ENCODE results near the gene SHMT2. TPM values are rescaled to one million over a fixed set of nuclear protein-coding genes. Genes with fewer than 3 reads are reported as not detected.

SHMT2 gene
- total RNA-seq, 1 experiment from 2014 or later: 280 TPM

DNA sequence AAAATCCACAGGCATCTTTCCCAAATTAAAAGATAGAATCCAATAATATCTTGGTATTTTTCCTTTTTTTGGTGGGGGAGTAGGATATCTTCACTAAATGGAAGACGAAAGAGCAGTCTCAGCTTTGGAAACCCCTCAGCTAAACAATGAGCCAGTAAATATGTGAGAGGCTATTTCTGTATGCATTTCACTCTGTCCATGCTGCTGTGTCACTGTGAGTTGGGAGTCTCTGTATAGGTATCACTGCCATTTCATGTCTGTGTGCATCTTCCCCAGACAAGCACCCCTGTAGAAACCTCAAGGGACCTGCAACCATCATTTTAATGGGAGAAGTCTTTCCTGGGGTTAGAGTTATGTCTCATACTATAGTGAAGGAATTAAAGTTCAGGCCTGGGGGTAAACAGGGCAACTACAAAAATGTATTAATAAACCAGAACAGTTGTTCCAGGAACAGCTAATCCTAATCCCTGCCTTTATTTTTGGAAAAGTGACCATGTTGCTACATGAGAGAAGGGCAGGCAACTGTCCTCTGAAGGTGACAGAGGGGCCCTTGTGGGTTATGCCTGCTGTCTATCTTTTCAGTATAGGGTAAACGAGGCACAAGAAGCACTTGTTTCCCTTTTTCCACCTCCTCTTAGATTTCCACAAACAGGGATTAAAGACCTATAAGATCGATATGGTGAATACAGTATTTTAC lies 32.8 kb downstream of the SHMT2 start:
- intact Hi-C loops (cut with micrococcal nuclease): no loop called here
- Histone ChIP-seq H3K4me3 (replicated peaks in 1 of 2; ENCODE audit: low read depth in 1 of 2, low read length in 2 of 2) (no peak overlapping the region), H3K9me3 (ENCODE audit: control insufficient read depth in 1 of 2, insufficient read depth in 1 of 2, low read depth in 1 of 2, low read length in 2 of 2) (no peaks in the 10 kb centered on the region), H4K20me1 (ENCODE audit: insufficient read depth) (no peaks in the 10 kb centered on the region), H3K4me1 (ENCODE audit: control insufficient read depth in 1 of 2, insufficient read depth in 2 of 2, low read length in 2 of 2) (peaks cover 3 to 4% of the 10 kb centered on the region in 2 experiments; a peak in 1 of 4 replicates), H3K27ac (ENCODE audit: low read depth, low read length) (no peak overlapping the region), H3K9me2 (ENCODE audit: insufficient read depth) (no peaks in the 10 kb centered on the region), H3K4me2 (ENCODE audit: low read length) (no peak overlapping the region), H3K27me3 (ENCODE audit: insufficient read depth, low read length) (no peaks in the 10 kb centered on the region), H3K79me2 (ENCODE audit: insufficient read depth, low read length) (no peaks in the 10 kb centered on the region), H2AFZ (ENCODE audit: low read depth, low read length, poor library complexity, severe bottlenecking) (no peak overlapping the region), H3K36me3 (ENCODE audit: control insufficient read depth in 1 of 2, insufficient read depth in 2 of 2, low read length in 2 of 2) (peaks cover 8 to 12% of the 10 kb centered on the region in 2 experiments; a peak in 2 of 4 replicates), H3K9ac (ENCODE audit: low read length) (no peak overlapping the region)
- CTCF ChIA-PET: interaction anchor here (1.1 to 3.1 kb wide), 3 partner anchors 16 to 193 kb away, joined by 4 to 12 read pairs (median 4); partner anchors contain the start of gene INHBE
- ATAC-seq: no peak
- no peak for DNase-seq (ENCODE audit: low read depth, low spot score)
- POLR2A ChIA-PET: no interaction called here
- RAD21 ChIA-PET (ENCODE audit: low non-redundant PET in 1 of 2, low total read pairs in 2 of 2, uncharacterized antibody in 2 of 2, unreplicated experiment in 2 of 2): interaction anchor here in 1 of 2 experiments (1.3 kb wide), 1 partner anchor 191 kb away, joined by 3 read pairs; no protein-coding TSS in a partner anchor
- no TSS peak for BruUV-seq (replicated peaks)
- TF ChIP-seq YY1 (IDR thresholded peaks at IDR 0.05; ENCODE audit: extremely low read depth, insufficient replicate concordance, low read depth, low read length) (no peak), SIN3A (IDR thresholded peaks at IDR 0.05; ENCODE audit: low read depth) (no peak), POLR2A (IDR thresholded peaks at IDR 0.05; ENCODE audit: borderline replicate concordance, extremely low read depth, insufficient read depth, insufficient read length) (no peak), EZH2 (IDR thresholded peaks at IDR 0.05) (no peak), FOSL1 (IDR thresholded peaks at IDR 0.05; ENCODE audit: low read depth) (no peak), EZH2phosphoT487 (IDR thresholded peaks at IDR 0.05; ENCODE audit: borderline replicate concordance) (no peak), CEBPB (IDR thresholded peaks at IDR 0.05; ENCODE audit: low read depth) (no peak), SP1 (IDR thresholded peaks at IDR 0.05; ENCODE audit: low read depth) (no peak), ELF1 (IDR thresholded peaks at IDR 0.05; ENCODE audit: borderline replicate concordance, low read depth) (no peak), ZFX (IDR thresholded peaks at IDR 0.05) (no peak)
- TF ChIP-seq, protein P1, sequence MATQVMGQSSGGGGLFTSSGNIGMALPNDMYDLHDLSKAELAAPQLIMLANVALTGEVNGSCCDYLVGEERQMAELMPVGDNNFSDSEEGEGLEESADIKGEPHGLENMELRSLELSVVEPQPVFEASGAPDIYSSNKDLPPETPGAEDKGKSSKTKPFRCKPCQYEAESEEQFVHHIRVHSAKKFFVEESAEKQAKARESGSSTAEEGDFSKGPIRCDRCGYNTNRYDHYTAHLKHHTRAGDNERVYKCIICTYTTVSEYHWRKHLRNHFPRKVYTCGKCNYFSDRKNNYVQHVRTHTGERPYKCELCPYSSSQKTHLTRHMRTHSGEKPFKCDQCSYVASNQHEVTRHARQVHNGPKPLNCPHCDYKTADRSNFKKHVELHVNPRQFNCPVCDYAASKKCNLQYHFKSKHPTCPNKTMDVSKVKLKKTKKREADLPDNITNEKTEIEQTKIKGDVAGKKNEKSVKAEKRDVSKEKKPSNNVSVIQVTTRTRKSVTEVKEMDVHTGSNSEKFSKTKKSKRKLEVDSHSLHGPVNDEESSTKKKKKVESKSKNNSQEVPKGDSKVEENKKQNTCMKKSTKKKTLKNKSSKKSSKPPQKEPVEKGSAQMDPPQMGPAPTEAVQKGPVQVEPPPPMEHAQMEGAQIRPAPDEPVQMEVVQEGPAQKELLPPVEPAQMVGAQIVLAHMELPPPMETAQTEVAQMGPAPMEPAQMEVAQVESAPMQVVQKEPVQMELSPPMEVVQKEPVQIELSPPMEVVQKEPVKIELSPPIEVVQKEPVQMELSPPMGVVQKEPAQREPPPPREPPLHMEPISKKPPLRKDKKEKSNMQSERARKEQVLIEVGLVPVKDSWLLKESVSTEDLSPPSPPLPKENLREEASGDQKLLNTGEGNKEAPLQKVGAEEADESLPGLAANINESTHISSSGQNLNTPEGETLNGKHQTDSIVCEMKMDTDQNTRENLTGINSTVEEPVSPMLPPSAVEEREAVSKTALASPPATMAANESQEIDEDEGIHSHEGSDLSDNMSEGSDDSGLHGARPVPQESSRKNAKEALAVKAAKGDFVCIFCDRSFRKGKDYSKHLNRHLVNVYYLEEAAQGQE (IDR thresholded peaks at IDR 0.05; ENCODE audit: low read depth): no peak
- TF ChIP-seq, protein P2, sequence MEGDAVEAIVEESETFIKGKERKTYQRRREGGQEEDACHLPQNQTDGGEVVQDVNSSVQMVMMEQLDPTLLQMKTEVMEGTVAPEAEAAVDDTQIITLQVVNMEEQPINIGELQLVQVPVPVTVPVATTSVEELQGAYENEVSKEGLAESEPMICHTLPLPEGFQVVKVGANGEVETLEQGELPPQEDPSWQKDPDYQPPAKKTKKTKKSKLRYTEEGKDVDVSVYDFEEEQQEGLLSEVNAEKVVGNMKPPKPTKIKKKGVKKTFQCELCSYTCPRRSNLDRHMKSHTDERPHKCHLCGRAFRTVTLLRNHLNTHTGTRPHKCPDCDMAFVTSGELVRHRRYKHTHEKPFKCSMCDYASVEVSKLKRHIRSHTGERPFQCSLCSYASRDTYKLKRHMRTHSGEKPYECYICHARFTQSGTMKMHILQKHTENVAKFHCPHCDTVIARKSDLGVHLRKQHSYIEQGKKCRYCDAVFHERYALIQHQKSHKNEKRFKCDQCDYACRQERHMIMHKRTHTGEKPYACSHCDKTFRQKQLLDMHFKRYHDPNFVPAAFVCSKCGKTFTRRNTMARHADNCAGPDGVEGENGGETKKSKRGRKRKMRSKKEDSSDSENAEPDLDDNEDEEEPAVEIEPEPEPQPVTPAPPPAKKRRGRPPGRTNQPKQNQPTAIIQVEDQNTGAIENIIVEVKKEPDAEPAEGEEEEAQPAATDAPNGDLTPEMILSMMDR (IDR thresholded peaks at IDR 0.05 in 2 of 3, conservative IDR thresholded peaks at IDR 0.05 in 1 of 3; ENCODE audit: borderline replicate concordance in 1 of 3, insufficient read depth in 1 of 3, low read depth in 2 of 3, low read length in 2 of 3): no peak
- TF ChIP-seq, protein P3, sequence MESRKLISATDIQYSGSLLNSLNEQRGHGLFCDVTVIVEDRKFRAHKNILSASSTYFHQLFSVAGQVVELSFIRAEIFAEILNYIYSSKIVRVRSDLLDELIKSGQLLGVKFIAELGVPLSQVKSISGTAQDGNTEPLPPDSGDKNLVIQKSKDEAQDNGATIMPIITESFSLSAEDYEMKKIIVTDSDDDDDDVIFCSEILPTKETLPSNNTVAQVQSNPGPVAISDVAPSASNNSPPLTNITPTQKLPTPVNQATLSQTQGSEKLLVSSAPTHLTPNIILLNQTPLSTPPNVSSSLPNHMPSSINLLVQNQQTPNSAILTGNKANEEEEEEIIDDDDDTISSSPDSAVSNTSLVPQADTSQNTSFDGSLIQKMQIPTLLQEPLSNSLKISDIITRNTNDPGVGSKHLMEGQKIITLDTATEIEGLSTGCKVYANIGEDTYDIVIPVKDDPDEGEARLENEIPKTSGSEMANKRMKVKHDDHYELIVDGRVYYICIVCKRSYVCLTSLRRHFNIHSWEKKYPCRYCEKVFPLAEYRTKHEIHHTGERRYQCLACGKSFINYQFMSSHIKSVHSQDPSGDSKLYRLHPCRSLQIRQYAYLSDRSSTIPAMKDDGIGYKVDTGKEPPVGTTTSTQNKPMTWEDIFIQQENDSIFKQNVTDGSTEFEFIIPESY (IDR thresholded peaks at IDR 0.05; ENCODE audit: extremely low read depth, insufficient replicate concordance, low read length): no peak
- TF ChIP-seq, protein P4, sequence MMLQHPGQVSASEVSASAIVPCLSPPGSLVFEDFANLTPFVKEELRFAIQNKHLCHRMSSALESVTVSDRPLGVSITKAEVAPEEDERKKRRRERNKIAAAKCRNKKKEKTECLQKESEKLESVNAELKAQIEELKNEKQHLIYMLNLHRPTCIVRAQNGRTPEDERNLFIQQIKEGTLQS (IDR thresholded peaks at IDR 0.05): no peak
